Anterior cingulate cortex (tissue), 58 donors: ENCODE data around the gene RFX6.

Experiments
- DNase-seq, 58 donors: peaks; one replicate each; lab custom pipeline; 2025; lab: John Stamatoyannopoulos, UW

Gene RFX6

DNA sequence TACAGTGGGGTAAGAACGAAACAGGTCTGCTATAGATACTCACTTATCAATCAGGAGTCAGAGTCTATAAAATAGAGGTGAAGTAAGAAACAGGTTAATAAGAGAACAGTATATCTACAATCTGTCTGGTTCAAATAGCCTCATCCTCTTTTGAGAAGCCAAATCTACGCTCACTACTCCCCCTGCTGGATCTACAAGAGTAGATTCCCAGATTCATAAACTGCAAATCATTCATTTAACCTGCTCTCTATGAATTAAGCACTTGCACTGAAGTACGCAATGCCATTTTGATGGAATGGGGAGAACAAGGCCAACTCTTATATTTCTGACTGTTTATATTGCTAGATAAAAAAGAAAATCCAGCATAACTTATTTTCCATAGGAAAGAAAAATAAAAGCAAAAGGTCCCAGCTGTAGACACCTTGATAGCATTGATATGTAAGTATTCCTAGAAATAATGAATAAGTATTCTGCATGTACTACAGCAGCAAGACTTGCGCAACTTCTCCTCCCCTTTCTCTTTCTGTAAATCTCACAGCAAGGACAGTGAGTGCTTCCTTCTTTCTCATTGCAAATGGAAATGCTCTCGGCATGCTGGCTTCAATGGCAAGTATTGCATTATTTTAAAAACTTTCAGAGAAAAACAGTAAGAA lies 92.3 kb downstream of the RFX6 start:
- peak in 10 of 58 donors; percentile 0 to 12 (median 4) for DNase-seq

DNA sequence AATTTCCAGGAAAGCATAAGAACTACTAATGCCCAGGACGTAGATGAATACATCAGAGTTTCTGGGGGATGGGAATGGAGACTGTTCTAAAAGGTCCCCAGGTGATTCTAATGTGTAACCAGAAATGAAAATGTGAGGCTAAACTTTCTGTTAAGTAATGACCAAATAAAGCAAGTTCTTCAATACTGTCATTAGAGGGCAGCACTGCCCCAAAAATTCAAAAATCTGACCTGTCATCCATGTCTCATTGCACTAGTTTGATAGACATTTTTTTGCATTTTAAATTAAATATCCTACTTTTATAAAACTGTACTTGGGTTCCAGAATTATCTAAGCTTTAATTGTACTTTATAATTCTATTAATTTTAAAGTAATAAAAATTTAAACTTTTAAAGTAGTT lies 94.9 kb downstream of the RFX6 start:
- DNase-seq: peak in 7 of 58 donors; percentile 0 to 17 (median 2)

DNA sequence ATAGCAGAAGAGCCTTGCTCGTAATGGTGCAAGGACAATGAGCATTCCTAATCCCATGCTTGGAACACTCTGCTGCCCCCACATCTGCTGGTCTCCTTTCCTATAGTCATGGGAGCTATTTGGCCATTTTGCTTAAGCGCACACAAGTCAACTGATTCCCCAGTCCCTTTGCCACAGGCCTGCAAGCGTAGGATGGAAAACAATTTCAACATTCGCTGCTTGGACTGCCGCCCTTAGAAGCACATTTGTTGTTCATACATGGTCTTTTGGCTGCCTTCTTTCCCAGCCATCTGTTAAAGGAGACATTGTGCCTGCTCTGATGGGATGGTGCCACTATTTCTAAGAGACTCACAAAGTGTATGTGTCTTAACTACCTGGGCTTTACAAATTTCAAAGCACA lies 96.9 kb downstream of the RFX6 start:
- DNase-seq: no peak

DNA sequence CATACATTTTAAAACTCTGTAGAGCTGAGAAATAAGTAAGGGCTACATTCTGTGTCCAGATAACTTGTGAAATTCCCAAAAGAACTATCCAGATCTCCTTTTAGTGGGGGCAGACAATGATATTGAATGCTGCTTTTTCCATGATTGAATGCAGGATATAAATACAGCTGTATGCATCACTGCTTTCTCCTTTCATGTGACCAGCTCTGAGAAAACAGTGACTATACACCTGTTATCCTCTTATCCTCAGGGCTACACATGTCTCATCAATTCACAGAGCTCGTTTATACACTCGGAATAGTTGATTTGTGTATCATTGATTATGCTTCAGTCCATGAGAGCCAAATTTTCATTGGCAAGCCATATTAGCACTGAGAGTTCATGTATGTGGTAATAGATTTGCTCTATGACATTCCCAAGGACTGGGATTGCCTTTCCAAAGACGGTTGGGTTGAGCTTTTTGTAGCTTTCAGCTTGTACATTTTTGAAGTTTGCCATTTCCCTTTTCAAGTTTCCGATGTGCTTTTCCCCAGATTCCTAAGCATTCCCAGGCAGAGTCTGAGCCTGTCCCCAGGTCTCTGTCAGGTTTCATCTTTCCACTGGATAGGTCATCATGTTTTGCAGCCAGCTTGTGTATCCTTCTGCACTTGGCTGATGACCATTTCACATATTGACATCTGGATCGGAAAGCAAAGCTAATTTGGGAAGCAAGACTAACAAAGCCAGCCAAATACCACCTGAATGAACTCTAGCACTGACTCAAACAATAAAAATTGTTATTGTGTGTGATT lies 97.7 kb downstream of the RFX6 start:
- DNase-seq: no peak

DNA sequence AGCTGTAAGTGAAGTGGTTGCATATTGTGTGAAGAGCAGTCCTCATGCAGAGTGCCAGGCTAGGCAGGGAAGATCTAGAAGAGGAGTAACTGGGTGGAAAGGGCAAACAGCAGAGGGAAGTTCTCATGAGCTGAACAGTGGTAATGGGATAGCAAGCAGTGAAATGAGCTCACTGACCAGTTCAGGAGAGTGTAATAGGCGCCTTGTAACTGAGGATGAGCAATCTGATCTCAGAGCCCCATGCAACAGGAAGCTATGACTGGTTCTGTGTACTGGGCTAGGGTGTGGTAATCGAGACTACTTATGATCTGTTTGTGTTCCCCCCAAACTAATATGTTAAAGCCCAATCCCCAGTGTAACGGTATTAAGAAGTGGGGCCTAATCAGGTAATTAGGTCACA lies 98.6 kb downstream of the RFX6 start:
- no peak for DNase-seq

DNA sequence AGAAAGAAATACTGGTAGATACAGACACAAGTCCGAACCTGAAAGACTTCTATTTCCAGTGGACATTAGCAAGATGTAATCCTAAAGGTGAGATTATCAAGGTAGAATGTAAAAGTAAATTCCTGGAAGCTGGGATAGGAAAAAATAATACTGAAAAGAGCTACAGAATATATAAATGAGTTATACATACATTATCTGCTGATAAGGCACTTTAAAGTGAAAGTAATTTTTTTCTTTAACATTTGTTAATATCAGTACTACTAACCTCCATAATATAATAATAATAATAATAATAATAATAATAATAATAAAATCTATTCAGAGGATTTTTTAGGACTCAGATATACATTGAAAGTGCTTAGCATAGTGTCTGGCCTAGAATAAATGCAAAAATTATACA lies 102.5 kb downstream of the RFX6 start:
- DNase-seq: no peak
